HG03039 (cell line): ENCODE measurements around the gene HENMT1.

Experiments
- ATAC-seq: cut with Tn5 transposase; IDR thresholded peaks from one replicate; pipeline ENCODE4 v1.9.1; 2021; ENCODE audit warnings: mild to moderate bottlenecking, moderate library complexity; ENCODE audit not compliant: unreplicated experiment

The HENMT1 gene

DNA sequence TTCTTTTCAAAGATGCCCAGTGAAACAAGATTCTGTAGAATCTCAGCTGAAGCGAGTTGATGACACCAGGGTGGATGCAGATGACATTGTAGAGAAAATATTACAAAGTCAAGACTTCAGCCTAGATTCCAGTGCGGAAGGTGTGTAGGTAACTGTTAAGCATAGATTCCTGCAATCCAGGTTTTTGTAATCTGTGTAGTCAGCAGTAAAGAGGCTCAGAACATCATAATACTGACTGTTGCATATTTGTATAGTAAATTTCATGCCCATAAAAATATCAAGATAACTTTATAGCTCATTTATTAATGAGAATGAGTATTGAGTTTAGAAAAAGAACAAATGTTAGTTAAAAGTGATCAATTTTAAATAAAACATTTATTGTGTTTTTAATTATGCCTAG lies 32.2 kb downstream of the HENMT1 start:
- ATAC-seq, result no peak

DNA sequence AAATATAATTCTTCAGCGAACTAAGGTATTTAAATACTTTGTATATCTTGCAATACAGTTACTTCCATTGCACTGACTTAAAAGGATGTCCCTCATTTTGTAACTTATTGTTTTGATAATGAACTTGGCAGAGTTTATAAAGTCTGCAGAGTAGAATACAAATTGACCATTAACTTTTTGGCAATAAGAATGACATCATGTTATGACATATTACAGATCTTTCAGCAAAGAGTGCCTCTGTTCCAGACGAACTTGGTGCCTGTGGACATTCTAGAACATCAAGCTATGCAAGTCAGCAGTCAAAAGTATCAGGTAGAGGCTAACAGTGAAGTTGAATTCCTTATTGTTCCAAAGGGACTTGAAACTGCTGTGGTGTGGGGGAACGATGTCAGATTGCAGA lies 32.9 kb downstream of the HENMT1 start:
- ATAC-seq, result no peak

DNA sequence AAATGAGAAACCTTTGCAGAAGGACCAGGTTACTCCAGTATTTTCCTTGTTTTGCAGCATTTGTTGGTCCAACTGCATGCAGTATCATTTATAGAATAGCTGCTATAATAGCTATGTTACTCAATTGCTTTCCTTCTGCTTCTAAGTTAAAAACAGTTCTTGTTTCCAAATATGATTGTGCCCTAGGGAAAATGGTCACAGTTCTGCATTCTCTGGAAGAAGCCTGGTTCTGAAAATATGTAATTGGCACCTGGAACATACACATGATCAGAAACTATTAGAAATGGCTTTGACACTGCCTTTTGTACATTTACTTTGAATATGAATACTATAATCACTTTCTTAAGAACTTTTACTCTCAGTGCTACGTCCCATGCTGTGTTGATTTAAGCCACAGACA lies 33.6 kb downstream of the HENMT1 start:
- no peak for ATAC-seq

DNA sequence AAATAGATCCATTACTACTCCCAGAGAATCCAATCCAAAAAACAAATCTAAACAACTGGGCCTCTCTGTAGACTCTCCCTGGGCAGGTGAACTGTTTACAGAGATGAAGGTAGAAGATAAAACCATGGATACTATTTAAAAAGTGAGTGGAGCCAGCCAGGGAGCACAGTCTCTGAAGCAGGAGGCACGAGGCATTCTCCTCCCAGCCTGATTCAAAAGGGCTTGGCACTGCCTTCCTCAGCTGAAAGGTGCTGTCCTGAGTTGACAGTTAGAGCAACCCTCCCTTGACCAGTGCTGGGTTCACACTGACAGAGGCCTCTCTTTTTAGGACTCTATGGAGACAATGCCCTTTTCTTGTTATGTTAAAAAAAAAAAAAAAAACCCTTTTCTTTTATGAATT lies 36.8 kb downstream of the HENMT1 start:
- ATAC-seq, result no peak

DNA sequence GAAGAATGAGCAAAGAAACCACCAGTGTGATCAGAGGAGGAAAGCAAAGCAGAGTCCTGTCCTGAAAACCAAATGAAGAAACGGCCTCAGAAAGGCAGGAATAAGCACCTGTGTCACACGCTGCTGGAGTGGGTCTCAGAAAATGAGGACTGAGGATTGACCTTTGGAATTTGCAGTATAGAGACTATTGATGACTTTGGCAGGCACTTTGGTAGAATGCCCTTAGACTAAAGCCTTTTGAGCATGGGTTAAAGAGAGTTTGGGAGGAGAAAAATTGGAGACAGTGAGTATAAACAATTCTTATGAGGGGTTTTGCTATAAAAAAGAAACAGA lies 43.2 kb downstream of the HENMT1 start:
- ATAC-seq, result no peak

DNA sequence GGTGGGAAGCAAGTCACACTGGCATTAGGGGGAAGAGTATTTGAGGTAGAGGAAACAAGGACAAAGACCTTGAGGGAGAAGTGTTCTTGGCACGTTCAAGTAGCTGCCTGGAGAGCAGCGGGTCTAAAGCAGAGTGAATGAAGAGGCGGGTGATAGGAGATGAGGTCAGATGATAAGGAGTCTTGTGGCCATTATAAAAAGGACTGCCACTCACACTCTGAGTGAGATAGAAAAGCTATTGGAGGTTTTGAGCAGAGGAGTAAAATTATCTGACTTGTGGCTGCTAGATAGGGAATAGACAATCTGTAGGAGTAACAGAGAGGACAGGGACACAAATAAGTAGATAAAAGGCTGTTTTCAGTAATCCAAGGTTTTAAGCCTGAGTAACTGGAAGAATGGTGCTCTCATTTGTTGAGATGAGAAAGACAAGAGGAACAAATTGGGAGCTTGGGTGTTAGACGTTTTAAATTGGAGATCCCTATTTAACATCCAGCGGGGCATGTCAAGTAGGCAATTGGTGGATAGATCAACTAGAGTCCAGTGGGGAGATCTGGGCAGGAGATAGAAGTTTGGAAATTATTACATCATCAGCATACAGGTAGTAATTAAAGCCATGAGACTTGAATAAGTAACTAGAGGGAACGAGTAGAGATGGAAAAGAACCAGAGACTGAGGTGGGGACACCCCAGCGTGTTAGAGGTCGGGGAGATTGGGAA lies 43.7 kb downstream of the HENMT1 start:
- ATAC-seq, result no peak

DNA sequence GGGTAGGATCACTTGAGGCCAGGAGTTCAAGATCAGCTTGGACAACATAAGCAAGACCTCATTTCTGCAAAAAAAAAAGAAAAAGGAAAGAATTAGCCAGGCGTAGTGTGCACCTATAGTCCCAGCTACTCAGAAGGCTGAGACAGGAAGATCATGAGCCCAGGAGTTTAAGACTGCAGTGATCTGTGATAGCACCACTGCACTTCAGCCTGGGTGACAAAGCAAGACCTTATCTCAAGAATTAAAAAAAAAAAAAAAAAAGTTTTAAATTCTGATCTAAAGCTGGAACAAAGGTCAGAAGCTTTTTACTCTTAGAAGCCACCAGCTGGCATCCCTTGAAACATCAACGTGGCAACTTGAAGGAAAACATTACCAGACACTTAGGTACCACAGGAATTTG lies 45.3 kb downstream of the HENMT1 start:
- ATAC-seq, result no peak

DNA sequence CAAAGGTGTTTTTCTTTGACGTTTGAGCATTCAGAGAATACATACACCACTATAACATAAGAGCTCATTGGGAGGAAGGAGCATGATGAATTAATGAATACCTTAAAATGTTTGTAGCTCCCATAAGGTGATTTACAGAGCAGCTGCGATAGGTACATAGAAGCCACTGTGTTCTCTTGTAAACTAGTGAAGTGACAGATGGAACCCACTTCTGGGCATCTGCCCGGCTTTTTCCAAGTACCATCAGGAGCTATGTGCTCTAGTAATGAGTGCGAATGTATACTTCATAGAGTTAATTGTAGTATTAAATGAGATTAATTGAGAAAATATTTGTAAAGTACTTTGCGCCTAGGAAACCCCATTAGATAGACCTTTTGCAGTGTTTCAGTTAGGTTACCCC lies 48.4 kb downstream of the HENMT1 start:
- ATAC-seq, result no peak

DNA sequence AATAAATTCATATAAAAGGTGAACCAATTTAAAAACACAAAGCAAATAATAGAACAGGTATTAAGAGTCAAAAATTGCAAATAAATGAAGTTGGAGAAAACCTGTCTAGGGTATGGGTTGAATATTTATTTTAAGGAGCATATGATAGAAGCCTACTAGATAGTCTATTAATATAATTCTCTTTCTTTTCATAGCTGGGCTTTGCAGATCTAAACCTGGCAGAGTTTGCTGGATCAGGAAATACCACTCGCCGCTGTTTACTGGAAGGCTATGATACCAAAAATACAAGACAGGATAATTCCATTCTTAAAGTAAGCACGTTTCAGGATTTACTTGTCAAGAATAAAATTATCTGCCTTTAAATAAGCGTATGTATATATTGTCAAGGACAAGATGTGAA lies 48.9 kb downstream of the HENMT1 start:
- ATAC-seq, result no peak

DNA sequence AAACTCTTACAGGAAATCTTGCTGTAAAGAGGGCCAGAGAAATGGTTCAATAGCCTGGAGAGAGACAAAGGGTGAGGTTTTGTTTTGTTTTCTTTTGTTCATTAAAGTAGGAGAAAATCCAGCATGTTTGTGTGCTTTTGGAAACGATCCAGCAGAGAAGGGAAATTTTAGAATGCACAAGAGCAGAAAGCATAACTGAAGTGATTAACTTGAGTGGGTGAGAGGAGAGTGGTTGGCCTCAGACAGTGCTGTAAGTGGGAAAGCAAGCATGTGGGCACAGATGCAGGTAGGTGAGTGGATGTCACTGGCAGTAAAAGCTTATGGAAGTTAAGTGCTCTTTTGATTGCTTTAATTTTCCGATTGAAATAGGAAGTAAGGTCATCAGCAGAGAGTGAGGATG lies 50.8 kb downstream of the HENMT1 start:
- no peak for ATAC-seq

DNA sequence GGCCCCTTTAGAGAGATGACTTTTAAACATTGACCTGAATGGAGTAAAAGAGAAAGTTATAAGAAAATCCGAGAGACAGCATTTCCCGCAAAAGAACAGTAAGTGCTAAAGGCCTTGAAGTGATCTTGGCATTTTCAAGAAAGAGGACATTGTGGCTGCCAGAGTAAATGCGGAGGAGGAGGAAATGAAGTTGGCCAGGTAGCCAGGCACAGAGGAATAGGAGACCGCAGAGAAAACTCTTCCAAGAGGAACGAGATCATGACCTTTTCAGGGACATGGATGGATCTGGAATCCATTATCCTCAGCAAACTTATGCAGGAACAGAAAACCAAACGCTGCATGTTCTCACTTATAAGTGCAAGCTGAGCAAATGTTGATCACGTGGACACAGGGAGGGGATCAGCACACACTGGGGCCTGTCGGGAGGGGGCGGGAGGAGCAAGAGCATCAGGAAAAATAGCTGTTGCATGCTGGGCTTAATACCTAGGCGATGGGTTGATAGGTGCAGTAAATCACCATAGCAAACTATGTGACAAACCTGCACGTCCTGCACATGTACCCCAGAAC lies 51.3 kb downstream of the HENMT1 start:
- ATAC-seq, result no peak

DNA sequence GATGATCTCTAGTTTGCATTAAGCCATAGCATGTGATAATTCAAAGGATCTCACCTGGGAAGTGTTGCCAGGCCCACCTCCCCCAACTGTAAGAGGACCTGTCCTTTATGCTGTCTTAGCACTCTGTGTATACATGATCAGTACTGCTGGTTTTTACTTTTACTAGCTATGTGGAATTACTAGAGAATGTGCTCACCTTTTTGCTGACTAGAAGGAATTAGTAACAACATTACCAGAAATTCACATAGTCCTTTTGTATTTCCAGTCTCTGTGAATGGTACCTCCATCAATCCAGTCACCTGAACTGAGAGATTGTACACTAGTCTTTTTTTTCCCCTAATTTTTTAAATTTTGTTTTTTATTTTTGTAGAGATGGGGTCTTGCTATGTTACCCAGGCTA lies 54.4 kb downstream of the HENMT1 start:
- ATAC-seq, result no peak

DNA sequence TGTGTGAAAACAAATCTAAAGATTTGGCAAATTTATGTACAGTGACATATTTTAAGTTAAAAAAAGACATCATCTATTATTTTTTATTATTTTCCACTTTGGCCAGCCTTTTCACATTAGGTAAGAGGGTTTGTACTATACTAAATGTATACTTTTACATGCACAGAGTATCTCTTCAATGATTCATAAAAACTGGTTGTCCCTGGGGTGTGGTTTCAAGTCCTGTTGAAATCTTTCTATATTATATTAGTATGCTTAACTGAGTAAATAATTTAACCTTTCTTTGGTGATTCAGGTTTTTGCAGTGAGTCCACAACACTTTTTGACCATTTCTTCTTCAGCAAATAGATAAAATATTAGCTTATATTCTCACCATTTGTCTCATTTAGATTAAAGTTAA lies 55.3 kb downstream of the HENMT1 start:
- ATAC-seq, result no peak

DNA sequence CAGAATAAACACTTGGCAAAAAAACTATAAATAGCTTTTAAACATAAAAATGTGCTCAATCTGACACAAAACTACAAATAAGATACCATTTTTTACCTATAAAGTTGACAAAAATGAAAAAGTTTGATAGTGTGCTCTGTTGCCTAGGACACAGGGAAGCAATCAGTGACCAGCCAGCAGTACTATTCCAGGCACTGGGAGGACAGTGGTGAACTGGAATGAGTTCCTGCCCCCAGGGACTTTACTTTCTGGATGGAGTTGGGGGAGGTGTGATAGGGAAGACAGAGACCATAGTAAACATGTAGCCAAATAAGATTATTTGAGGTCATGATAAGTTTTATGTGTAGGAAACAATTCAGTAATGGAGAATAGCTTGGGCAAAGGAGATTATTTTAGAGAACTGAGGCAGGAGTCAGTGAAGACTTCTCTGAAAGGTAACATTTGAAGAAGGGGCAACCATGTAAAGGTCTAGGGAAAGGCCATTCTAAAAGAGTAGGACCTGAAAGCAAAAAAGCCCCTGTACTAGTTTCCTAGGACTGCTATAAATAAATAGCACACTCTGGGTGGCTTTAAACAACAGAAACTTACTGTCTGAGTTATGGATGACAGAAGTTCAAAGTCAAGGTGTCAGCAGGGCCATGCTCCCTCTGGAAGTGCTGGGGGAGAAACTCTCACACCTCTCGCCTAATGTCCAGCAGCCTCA lies 59.0 kb downstream of the HENMT1 start:
- no peak for ATAC-seq

DNA sequence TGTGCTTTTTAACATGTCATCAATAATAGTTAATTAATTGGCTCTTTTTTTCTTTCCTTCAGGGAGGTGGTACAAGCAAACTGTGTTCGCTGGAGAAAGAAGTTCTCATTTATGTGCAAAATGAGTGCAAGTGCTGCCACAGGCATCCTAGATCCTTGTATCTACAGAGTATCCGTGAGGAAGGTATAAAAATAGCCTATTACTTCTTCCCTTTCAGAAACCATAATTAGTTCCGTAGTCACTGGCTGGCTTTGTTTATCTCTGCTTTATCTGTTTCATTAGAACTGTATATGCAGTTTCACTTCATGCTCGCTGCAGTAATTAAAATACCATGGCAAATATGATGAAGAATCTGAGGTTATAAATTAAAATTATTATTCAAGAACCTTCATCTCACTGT lies 60.4 kb downstream of the HENMT1 start:
- ATAC-seq, result no peak

DNA sequence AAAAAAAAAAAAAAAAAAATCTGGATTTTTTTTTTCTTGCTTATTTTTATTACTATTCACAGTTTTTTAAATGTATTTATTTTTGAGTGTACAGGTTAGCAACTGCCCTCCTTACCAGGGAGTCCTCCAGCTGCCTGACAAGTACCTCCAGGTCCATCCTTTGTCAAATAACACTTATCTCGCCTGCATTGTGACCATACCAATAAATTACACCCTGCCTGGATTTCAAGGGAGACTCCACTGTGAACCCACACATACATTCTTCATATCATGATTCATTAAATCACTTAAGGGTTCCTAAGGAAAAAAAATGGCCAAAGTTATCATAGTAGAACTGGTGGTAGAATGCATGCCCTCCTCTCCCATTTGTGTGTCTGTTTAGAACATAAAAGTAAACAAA lies 62.6 kb downstream of the HENMT1 start:
- no peak for ATAC-seq
